KOPT-K1 (cell line): Measurements from ENCODE around the gene KLHL29.

Experiments used
- H3K27ac ChIP-seq: fragments of 200-600 bp; sonication (generic); 2 replicates; pipeline ENCODE4 v1.5.1; 2016; ENCODE audit warnings: antibody characterized with exemption, mild to moderate bottlenecking, low read depth, low read length; ENCODE audit not compliant: poor library complexity, severe bottlenecking
- H3K36me3 ChIP-seq: fragments of 200-600 bp; sonication (generic); 2 replicates; pipeline ENCODE4 v1.5.1; 2017; ENCODE audit warnings: antibody characterized with exemption, mild to moderate bottlenecking, low read length, moderate library complexity; ENCODE audit not compliant: insufficient read depth
- H3K9me3 ChIP-seq: fragments of 200-600 bp; sonication (generic); 2 replicates; pipeline ENCODE4 v1.5.1; 2017; ENCODE audit warnings: antibody characterized with exemption, low read length, mild to moderate bottlenecking; ENCODE audit not compliant: insufficient read depth, poor library complexity, severe bottlenecking

The KLHL29 gene

GRCh38 chr2:23540804-23541360, 155.9 kb downstream of the KLHL29 start:
- H3K27ac ChIP-seq, result no peak overlapping the region
- no peaks in the 10 kb centered on the region for H3K9me3 ChIP-seq
- no peaks in the 10 kb centered on the region for H3K36me3 ChIP-seq

GRCh38 chr2:23541503-23542229, 156.7 kb downstream of the KLHL29 start:
- Histone ChIP-seq H3K9me3 (no peaks in the 10 kb centered on the region), H3K36me3 (no peaks in the 10 kb centered on the region), H3K27ac (no peak overlapping the region)

- Histone ChIP-seq H3K36me3 (no peaks in the 10 kb centered on the region), H3K9me3 (no peaks in the 10 kb centered on the region), H3K27ac (no peak overlapping the region)
Measured at GRCh38 chr2:23542230-23542789, 157.3 kb downstream of the KLHL29 start.

- Histone ChIP-seq H3K36me3 (no peaks in the 10 kb centered on the region), H3K27ac (no peak overlapping the region), H3K9me3 (no peaks in the 10 kb centered on the region)
Measured at GRCh38 chr2:23543302-23543701, 158.3 kb downstream of the KLHL29 start.

- Histone ChIP-seq H3K27ac (no peak overlapping the region), H3K9me3 (no peaks in the 10 kb centered on the region), H3K36me3 (no peaks in the 10 kb centered on the region)
Measured at GRCh38 chr2:23543728-23544127, 158.7 kb downstream of the KLHL29 start.

- H3K9me3 ChIP-seq, result no peaks in the 10 kb centered on the region
- no peaks in the 10 kb centered on the region for H3K36me3 ChIP-seq
- no peak overlapping the region for H3K27ac ChIP-seq
Measured at GRCh38 chr2:23544589-23545295, 159.8 kb downstream of the KLHL29 start.

GRCh38 chr2:23545396-23545795, 160.4 kb downstream of the KLHL29 start:
- no peaks in the 10 kb centered on the region for H3K9me3 ChIP-seq
- no peak overlapping the region for H3K27ac ChIP-seq
- no peaks in the 10 kb centered on the region for H3K36me3 ChIP-seq

- Histone ChIP-seq H3K36me3 (no peaks in the 10 kb centered on the region), H3K9me3 (no peaks in the 10 kb centered on the region), H3K27ac (no peak overlapping the region)
Measured at GRCh38 chr2:23545811-23546210, 160.8 kb downstream of the KLHL29 start.

- Histone ChIP-seq H3K36me3 (no peaks in the 10 kb centered on the region), H3K9me3 (no peaks in the 10 kb centered on the region), H3K27ac (no peak overlapping the region)
Measured at GRCh38 chr2:23546913-23547312, 161.9 kb downstream of the KLHL29 start.

- no peak overlapping the region for H3K27ac ChIP-seq
- no peaks in the 10 kb centered on the region for H3K36me3 ChIP-seq
Measured at GRCh38 chr2:23547725-23548124, 162.7 kb downstream of the KLHL29 start.

GRCh38 chr2:23548143-23548769, 163.3 kb downstream of the KLHL29 start:
- no peak overlapping the region for H3K27ac ChIP-seq
- H3K9me3 ChIP-seq, result no peaks in the 10 kb centered on the region

More at GRCh38 chr2:23547725-23548124, 162.7 kb downstream of the KLHL29 start:
- H3K9me3 ChIP-seq, result no peaks in the 10 kb centered on the region

GRCh38 chr2:23549051-23549450, 164.1 kb downstream of the KLHL29 start:
- Histone ChIP-seq H3K9me3 (no peaks in the 10 kb centered on the region), H3K27ac (no peak overlapping the region), H3K36me3 (no peaks in the 10 kb centered on the region)

More at GRCh38 chr2:23548143-23548769, 163.3 kb downstream of the KLHL29 start:
- H3K36me3 ChIP-seq, result no peaks in the 10 kb centered on the region

GRCh38 chr2:23549821-23550530, 165.0 kb downstream of the KLHL29 start:
- Histone ChIP-seq H3K9me3 (no peaks in the 10 kb centered on the region), H3K36me3 (no peaks in the 10 kb centered on the region), H3K27ac (no peak overlapping the region)

- no peaks in the 10 kb centered on the region for H3K9me3 ChIP-seq
- H3K27ac ChIP-seq, result no peak overlapping the region
Measured at GRCh38 chr2:23550553-23550952, 165.6 kb downstream of the KLHL29 start.

More at GRCh38 chr2:23550553-23550952, 165.6 kb downstream of the KLHL29 start:
- no peaks in the 10 kb centered on the region for H3K36me3 ChIP-seq
